OCI-LY3 (cell line): ENCODE data around the gene NLRP3.
"Not testable (repeated sequence)": the region's sequence is repeated elsewhere in the genome, so short reads cannot be mapped to it uniquely, and the experiment has no call there.

Source experiments
- H2AFZ ChIP-seq: fragments of 200-600, 300-600 bp; shearing (Covaris generic); 2 replicates; pipeline ENCODE4 v1.6.0; 2014; ENCODE audit warnings: antibody characterized with exemption, low read depth, low read length
- H3K27ac ChIP-seq: fragments of 200-600, 300-600 bp; sonication (generic); 2 replicates; pipeline ENCODE4 v1.5.1; 2014; ENCODE audit warnings: mild to moderate bottlenecking, low read length, moderate library complexity, mixed read lengths
- H3K27me3 ChIP-seq: fragments of 200-600, 300-600 bp; sonication (generic); 2 replicates; pipeline ENCODE4 v1.6.1; 2014; ENCODE audit warnings: low read depth, low read length, mixed read lengths
- H3K36me3 ChIP-seq: fragments of 200-600, 300-600 bp; sonication (generic); replicated peaks from 2 replicates; pipeline ENCODE3; 2014; ENCODE audit warnings: low read depth, low read length, mixed read lengths
- H3K4me1 ChIP-seq: fragments of 300-600, 200-600 bp; sonication (generic); 2 replicates; pipeline ENCODE4 v1.6.1; 2014; ENCODE audit warnings: low read length, mixed read lengths
- H3K4me2 ChIP-seq: fragments of 200-600, 300-600 bp; sonication (generic); 2 replicates; pipeline ENCODE4 v1.6.1; 2014; ENCODE audit warnings: low read length, mixed read lengths
- H3K4me3 ChIP-seq: fragments of 300-600, 200-600 bp; sonication (generic); 2 replicates; pipeline ENCODE4 v1.5.1; 2014; ENCODE audit warnings: antibody characterized with exemption, mild to moderate bottlenecking, low read length, moderate library complexity
- H3K79me2 ChIP-seq: fragments of 300-600, 200-600 bp; shearing (Covaris generic); 2 replicates; pipeline ENCODE4 v1.6.1; 2014; ENCODE audit warnings: mild to moderate bottlenecking, low read length, mixed read lengths
- H3K9ac ChIP-seq: fragments of 300-600, 200-600 bp; shearing (Covaris generic); 2 replicates; pipeline ENCODE4 v1.6.0; 2014; ENCODE audit warnings: mild to moderate bottlenecking, low read length, moderate library complexity
- H3K9me3 ChIP-seq: fragments of 200-600, 300-600 bp; shearing (Covaris generic); 2 replicates; pipeline ENCODE4 v1.6.1; 2014; ENCODE audit warnings: low read length, mixed read lengths; ENCODE audit not compliant: insufficient read depth
- H4K20me1 ChIP-seq: fragments of 200-600, 300-600 bp; sonication (generic); 2 replicates; pipeline ENCODE4 v1.6.1; 2016; ENCODE audit warnings: low read length, mixed read lengths; ENCODE audit not compliant: insufficient read depth
- EZH2phosphoT487 ChIP-seq: fragments of 200-600 bp; shearing (Covaris generic); IDR thresholded peaks from 2 replicates; pipeline ENCODE4 v1.6.1; 2018; ENCODE audit warnings: antibody characterized with exemption, mixed run types, low read depth
- TF ChIP-seq, protein P1 (sequence below): fragments of 200-600, 300-600 bp; sonication (generic); IDR thresholded peaks from 2 replicates; pipeline ENCODE4 v1.5.1; 2014; ENCODE audit warnings: antibody characterized with exemption, low read length, low read depth

The NLRP3 gene

GRCh38 chr1:247387565-247387964 lies 28.4 kb upstream of the NLRP3 start:
- Histone ChIP-seq H3K27me3 (no peaks in the 10 kb centered on the region), H3K36me3 (no peaks in the 10 kb centered on the region), H3K9me3 (no peaks in the 10 kb centered on the region), H3K79me2 (no peaks in the 10 kb centered on the region), H2AFZ (no peak overlapping the region), H3K4me2 (peak overlapping the region; percentile 78), H3K4me3 (peak overlapping the region; percentile 58), H4K20me1 (no peaks in the 10 kb centered on the region), H3K4me1 (peaks cover 87% of the 10 kb centered on the region), H3K9ac (peak overlapping the region; percentile 48; the same call in 1 of the 2 replicates), H3K27ac (peak overlapping the region; percentile 85)
- TF ChIP-seq EZH2phosphoT487: no peak
- TF ChIP-seq, protein P1, sequence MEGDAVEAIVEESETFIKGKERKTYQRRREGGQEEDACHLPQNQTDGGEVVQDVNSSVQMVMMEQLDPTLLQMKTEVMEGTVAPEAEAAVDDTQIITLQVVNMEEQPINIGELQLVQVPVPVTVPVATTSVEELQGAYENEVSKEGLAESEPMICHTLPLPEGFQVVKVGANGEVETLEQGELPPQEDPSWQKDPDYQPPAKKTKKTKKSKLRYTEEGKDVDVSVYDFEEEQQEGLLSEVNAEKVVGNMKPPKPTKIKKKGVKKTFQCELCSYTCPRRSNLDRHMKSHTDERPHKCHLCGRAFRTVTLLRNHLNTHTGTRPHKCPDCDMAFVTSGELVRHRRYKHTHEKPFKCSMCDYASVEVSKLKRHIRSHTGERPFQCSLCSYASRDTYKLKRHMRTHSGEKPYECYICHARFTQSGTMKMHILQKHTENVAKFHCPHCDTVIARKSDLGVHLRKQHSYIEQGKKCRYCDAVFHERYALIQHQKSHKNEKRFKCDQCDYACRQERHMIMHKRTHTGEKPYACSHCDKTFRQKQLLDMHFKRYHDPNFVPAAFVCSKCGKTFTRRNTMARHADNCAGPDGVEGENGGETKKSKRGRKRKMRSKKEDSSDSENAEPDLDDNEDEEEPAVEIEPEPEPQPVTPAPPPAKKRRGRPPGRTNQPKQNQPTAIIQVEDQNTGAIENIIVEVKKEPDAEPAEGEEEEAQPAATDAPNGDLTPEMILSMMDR: no peak

GRCh38 chr1:247390116-247390791 lies 25.7 kb upstream of the NLRP3 start:
- peak overlapping the region; percentile 29; the same call in 1 of the 2 replicates for H2AFZ ChIP-seq
- no peak for TF ChIP-seq EZH2phosphoT487
- TF ChIP-seq, protein P1: peak; percentile 94
- peak overlapping the region; percentile 82 for H3K4me2 ChIP-seq

DNA sequence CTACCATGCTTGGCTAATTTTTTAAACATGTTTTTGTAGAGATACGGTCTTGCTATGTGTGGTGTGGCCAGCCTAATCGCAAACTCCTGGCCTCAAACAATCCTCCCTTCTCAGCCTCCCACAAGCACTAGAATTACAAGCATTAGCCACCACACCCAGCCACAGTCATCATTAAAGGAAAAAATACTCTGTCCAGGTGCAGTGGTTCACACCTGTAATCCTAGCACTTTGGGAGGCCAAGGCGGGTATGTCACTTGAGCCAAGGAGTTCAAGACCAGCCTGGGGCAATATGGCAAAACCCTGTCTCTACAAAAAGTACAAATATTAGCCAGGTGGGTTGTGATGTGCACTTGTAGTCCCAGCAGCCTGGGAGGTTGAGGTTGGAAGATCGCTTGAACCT lies 25.0 kb upstream of the NLRP3 start:
- H3K27me3 ChIP-seq: no peaks in the 10 kb centered on the region
- peak overlapping the region; percentile 40; the same call in 1 of the 2 replicates for H3K9ac ChIP-seq
- H3K4me1 ChIP-seq: peaks cover 67% of the 10 kb centered on the region
- no peak overlapping the region for H2AFZ ChIP-seq
- H3K79me2 ChIP-seq: no peaks in the 10 kb centered on the region
- H3K36me3 ChIP-seq: no peaks in the 10 kb centered on the region
- H4K20me1 ChIP-seq: no peaks in the 10 kb centered on the region
- peak overlapping the region; percentile 74 for H3K27ac ChIP-seq
- H3K4me3 ChIP-seq: peak overlapping the region; percentile 22
- H3K4me2 ChIP-seq: peak overlapping the region; percentile 66
- no peaks in the 10 kb centered on the region for H3K9me3 ChIP-seq
- TF ChIP-seq, protein P1: no peak

More at GRCh38 chr1:247390116-247390791, 25.7 kb upstream of the NLRP3 start:
- peak overlapping the region; percentile 63 for H3K4me3 ChIP-seq
- H3K36me3 ChIP-seq: no peaks in the 10 kb centered on the region
- H3K79me2 ChIP-seq: no peaks in the 10 kb centered on the region
- no peaks in the 10 kb centered on the region for H3K27me3 ChIP-seq
- peaks cover 75% of the 10 kb centered on the region for H3K4me1 ChIP-seq
- peak overlapping the region; percentile 50 for H3K9ac ChIP-seq
- H4K20me1 ChIP-seq: no peaks in the 10 kb centered on the region
- no peaks in the 10 kb centered on the region for H3K9me3 ChIP-seq
- peak overlapping the region; percentile 74 for H3K27ac ChIP-seq

DNA sequence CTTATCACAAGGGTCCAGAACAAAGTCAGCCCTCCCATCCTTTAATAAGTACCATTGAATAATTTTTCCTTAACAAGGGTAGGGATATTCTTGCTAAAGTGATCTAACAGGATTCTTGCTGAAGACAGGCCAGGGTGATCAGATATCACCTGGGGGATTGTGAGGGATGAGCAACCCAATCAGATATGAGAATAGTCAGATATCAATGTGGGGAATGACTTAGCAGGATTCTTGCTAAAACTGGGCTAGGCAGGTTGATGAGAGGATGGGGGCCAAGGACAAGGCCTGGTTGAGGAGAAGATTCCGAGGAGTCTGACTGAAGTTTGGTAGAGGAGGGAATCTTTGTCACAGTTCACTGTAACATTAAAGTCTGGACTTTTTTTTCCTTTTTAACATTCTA lies 23.9 kb upstream of the NLRP3 start:
- Histone ChIP-seq H3K4me3 (no peak overlapping the region), H3K9ac (no peak overlapping the region), H3K4me1 (peaks cover 56% of the 10 kb centered on the region), H3K27ac (no peak overlapping the region), H2AFZ (no peak overlapping the region), H4K20me1 (no peaks in the 10 kb centered on the region), H3K27me3 (no peaks in the 10 kb centered on the region), H3K4me2 (no peak overlapping the region), H3K79me2 (no peaks in the 10 kb centered on the region), H3K36me3 (no peaks in the 10 kb centered on the region), H3K9me3 (no peaks in the 10 kb centered on the region)
- TF ChIP-seq EZH2phosphoT487: no peak
- TF ChIP-seq, protein P1: no peak

DNA sequence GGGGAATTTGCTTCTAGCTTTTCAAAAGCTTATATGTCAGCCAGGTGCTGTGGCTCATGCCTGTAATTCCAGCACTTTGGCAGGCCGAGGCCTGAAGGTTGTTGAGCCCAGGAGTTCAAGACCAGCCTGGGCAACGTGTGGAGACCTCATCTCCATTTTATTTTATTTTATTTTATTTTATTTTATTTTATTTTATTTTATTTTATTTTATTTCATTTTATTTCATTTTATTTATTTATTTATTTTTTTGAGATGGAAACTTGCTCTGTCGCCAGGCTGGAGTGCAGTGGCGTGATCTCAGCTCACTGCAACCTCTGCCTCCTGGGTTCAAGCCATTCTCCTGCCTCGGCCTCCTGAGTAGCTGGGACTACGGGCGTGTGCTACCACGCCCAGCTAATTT lies 20.9 kb upstream of the NLRP3 start:
- H2AFZ ChIP-seq, H3K4me3 ChIP-seq, H3K27me3 ChIP-seq, H3K9me3 ChIP-seq, H3K27ac ChIP-seq, H4K20me1 ChIP-seq, H3K4me2 ChIP-seq, H3K9ac ChIP-seq, H3K36me3 ChIP-seq, H3K79me2 ChIP-seq: not testable (repeated sequence)
- H3K4me1 ChIP-seq: peaks cover 27% of the 10 kb centered on the region
